DMS53 treated with DMSO at 0.1 percent for 48 hours (cell line): ENCODE data around the gene CDR2.
"Not testable (repeated sequence)": the region's sequence is repeated elsewhere in the genome, so short reads cannot be mapped to it uniquely, and the experiment has no call there.

ENCODE experiments used
- DNase-seq: peaks from one replicate; lab custom pipeline; 2025; ENCODE audit not compliant: unreplicated experiment; lab: John Stamatoyannopoulos, UW

The CDR2 gene

DNA sequence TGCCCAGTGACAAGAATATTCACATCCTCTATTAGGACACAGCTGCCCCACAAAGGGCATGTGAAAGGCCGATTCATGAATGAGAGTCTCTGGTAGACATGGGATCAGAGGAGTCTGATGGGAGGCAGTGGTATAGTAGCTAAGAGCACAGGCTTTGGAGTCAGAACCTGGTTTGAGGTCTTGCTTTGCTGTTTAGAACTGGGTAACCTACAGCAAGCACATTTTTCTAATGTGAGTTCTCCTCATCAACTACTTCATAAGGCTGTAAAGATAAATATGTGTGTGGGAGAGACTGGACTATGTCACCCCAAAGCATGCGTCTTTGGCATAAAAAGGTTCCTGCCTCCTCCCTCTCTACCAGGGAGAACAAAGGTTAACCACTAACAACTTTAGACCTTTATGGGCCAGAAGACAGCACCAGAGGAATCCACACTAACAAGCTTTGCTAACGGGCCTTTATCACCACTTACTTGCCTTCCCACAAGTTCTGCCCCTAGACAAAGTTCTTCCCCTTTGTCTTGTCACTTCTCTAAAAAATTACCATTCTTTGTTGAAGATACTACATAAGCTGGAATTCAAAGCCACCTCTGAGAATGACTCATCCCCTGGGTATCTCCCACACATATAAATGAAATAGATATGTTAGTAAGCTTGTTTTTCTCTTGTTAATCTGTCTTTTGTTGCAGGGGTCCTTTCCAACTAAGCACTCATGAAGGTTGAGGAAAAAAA lies 21.1 kb downstream of the CDR2 start:
- DNase-seq, result no peak

DNA sequence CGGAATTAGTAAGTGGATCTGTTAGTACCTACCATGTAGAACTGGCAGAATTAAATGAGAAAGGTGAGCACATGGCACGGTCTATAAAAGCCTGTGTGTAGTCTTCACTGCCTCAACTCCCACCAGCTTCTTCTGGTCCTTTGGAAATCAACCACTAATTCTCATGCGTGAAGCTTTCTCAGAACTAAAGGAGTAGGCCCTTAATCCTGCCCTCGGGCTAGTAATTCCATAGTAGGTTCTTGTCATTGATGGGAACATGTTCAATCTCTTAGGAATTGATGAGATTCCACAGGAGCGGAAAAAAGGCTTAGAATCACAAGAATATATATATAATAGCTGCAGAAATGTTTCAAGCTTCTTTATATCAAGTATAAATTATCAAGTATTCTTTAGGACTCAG lies 21.7 kb downstream of the CDR2 start:
- no peak for DNase-seq

DNA sequence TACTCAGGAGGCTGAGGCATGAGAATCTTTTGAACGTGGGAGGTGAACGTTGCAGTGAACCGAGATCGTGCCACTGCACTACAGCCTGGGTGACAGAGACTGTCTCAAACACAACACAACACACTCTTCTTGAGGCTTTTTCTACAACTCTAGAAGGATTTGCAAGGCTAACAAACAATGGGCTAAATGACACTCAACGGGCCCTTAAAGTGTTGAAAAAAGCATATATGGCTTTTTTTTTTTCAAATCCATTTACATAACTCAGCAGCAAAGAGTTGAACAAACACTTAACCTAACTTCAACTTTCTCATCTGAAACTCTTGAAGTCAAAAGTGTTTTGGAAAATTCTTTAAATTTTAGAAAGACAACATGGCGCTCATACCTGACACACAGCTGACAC lies 22.3 kb downstream of the CDR2 start:
- DNase-seq, result no peak

DNA sequence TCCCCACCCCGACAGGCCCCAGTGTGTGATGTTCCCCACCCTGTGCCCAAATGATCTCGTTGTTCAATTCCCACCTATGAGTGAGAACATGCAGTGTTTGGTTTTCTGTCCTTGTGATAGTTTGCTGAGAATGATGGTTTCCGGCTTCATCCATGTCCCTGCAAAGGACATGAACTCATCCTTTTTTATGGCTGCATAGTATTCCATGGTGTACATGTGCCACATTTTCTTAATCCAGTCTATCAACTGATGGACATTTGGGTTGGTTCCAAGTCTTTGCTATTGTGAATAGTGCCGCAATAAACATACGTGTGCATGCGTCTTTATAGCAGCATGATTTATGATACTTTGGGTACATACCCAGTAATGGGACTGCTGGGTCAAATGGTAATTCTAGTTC lies 23.4 kb downstream of the CDR2 start:
- not testable (repeated sequence) for DNase-seq

DNA sequence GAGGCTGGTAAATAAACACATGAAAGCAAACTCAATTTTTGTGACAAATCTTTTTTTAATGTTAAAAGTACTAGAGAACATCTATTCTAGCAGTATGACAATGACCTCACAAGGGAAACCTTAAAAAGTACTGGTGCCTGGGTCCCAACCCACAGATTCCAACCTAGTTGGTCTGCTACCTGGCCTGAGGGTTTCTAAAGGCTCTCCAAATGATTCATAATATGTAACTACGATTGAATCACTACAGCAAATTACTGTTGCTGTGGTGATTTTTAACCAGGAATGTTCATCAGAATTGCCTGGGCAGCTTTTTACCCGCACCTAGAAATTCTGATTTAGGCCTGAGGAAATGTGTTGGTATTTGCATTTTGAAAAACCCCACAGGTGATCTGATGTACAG lies 26.1 kb downstream of the CDR2 start:
- no peak for DNase-seq

DNA sequence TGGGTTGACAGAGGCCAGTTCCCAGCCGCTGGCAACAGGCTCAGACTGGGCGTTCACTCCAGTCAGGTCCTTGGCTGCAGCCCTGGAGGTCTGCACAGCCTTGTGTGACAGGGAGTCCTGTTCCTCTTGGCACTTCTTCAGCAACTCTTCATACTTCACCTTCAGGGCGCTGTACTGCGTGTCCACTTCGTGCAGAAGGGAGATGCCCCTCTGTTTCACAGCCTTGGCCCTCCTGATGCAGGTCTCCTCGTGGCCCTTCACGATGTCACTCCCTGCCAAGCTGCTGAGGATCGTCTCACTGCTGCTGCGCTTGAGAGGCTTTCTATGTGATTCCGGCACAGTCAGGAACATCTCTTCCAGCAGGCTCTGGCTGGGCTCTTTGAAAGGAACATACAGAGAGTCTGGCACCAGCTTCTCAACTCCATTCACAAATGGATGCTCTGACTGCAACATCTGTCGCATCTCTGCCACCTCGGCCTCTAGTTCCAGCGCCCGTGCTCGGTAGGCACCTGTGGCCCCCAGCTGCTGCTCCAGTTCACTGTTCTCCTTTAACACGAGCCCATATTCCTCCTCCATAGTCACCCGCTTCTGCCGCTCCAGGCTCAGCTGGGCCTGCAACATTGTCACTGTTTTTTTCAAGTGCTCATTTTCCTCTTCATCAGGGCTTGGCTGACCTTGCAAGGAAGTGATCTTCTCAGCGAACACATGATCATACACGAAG lies 27.2 kb downstream of the CDR2 start:
- no peak for DNase-seq

DNA sequence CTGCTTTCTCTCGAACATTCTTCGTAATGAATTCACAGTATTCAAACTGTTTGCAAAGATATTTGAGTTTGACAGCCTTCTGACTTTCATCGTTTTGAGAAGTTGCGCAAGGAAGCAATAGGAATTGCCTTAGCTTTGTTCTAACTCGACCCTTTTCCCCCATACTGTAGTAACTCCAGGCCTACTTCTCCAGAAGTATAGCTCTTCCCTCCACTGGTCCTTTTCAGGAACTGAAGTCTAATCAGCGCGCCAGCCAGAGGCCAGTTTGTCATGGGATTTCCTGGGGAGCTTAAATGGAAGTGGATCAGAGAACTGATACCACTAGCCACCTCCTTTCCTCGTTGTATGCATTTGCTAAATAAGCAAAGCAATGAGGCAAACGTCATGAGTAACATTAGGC lies 27.9 kb downstream of the CDR2 start:
- DNase-seq, result no peak

DNA sequence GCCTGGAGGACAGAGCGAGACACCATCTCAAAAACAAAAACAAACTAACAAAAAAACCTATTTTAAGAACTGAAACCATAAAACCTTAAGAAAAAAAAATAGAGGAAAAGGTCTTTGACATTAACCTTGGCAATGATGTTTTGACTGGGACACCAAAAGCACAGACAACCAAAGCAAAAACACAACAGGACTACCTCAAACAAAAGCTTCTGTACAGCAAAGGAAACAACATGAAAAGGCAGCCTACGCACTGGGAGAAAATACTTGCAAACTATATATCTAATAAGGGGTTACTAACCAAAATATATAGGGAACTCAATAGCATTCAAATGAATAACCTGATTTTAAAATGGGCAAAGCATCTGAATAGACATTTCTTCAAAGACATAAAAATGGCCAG lies 32.3 kb downstream of the CDR2 start:
- no peak for DNase-seq

DNA sequence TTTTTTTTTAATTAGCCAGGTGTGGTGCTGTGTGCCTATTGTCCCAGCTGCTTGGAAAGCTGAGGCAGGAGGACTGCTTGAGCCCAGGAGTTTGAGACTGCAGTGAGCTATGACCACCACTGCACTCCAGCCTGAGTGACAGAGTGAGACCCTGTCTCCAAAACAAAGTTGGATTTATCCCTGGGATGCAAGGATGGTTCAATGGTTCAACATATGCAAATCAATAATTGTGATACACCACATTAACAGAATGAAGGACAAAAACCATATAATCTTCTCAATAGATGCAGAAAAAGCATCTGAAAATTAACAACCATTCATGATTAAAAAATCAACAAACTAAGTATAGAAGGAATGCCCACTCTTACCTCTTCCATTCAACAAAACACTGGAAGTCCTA lies 33.5 kb downstream of the CDR2 start:
- no peak for DNase-seq

DNA sequence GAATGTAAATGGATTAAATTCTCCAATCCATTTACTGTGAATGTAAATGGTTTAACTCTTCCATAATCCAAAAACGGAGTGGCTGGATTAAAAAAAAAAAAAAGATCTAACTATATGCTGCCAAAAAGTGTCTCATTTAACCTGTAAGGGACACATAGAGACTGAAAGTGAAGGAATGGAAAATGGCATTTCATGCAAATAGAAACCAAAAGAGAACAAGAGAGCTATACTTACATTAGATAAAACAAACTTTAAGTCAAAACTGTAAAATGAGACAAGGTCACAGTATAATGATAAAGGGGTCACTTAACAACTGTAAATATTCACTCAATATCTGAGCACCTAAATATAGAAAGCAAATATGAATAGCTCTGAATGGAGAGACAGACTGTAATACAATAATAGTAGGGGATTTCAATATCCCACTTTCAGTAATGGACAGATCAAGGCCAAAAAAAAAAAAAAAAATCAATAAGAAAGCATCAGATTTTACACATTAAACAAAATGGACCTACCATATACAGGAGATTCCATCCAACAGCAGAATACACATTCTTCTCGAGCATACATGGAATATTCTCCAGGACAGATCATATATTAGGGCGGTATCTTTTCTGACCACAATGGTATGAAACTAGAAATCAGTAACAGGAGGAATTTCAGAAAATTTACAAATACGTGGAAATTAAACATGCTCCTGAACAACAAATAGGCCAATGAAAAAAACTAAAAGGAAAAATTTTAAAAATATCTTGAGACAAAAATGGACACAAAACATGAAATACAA lies 36.4 kb downstream of the CDR2 start:
- no peak for DNase-seq

DNA sequence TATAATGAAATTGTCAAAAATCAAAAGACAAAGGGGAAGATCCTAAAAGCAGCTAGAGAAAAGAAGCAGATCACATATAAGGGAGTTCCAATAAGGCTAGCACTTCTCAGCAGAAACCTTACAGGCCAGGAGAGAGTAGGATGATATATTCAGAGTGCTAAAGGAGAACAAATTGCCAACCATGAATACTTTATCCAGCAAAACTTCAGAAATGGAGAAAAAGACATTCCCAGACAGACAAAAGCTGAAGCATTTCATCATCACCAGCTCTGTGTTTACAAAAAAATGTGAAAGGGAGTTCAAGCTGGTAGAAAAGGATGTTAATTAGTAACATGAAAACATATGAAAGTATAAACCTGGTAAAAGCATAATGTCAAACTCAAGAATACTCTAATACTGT lies 37.4 kb downstream of the CDR2 start:
- DNase-seq, result no peak

DNA sequence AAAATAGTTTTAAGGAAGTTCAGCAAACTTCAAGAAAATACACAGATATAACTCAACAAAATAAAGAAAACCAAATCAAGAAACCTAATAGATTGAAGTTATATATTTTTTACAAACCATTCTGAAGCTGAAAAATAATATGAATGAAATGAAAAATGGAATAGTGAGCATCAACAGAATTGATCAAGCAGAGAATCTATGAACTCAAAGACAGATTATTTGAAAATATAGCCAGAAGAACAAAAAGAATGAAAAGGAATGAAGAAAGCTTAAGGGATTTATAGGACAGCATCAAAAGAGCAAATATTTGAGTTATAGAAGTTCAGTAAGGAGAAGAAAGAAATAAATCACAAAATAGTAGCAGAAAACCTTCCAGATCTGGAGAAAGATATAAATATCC lies 37.8 kb downstream of the CDR2 start:
- no peak for DNase-seq

DNA sequence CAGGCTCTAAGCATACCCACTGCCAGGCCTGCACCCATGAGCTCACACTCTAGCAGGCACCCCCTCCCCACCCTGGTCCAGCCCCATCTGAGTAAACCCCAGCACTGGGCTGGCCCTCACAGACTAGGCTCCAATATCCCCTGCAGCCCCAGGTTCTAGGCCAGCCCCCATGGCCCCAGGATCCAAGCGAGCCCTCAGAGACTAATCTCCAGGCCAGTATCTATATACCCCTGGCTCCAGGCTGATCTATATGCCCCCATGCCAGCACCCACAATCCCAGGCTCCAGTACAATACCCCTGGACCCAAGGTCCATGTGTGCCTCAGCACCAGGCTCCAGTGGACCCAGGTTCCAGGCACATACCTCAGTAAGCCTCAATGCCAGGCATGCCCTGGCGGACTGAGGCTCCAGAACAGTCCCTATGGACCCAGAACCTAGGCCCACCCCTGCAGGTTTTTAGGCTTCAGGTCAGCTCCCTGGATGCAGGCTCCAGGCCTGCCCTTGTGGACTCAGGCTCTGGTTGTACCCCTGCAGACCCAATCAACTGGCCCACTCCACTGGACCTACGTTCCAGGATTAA lies 38.7 kb downstream of the CDR2 start:
- no peak for DNase-seq

DNA sequence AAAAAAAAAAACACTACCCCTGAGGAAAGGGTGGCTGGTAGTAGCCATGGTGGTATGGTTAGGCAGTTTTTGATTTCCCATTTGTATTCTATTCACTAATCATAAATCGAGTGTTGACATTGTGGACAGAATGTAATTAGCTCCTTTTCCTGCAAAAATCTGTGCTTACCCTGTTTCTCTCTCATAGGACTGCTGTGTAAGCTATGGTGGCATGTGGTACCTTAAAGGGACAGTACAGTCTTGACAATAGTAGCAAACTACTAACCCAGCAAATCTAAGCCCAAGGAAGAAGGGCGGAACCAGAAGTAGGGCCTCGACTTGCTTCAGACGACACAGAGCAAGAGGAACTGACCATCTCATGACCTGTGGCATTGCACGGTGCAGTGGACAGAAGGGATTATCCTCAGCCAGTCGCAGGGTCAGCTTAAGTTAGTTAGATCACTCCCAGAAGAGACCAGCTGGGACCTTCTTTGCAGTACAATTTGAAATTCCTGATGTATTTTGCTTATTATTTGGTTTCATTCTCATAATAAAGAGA lies 40.9 kb downstream of the CDR2 start:
- DNase-seq, result no peak

DNA sequence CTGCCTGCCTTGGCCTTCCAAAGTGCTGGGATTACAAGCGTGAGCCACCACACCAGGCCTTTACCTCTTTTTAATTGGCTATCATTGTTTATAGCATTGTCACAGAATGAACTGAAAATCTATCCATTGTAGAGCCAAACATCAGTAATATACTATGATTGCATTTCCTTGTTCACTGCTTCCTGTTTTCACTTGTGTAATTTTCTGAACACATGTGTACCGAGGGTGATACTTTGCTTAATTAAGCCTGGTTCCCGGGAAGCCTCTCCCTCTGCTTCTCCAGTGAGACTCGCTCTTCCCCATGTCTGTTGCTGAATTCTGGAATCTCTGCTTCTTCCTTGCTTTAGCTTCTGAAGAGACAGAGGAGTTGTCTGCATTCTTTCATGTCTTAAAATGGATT lies 44.1 kb downstream of the CDR2 start:
- no peak for DNase-seq

DNA sequence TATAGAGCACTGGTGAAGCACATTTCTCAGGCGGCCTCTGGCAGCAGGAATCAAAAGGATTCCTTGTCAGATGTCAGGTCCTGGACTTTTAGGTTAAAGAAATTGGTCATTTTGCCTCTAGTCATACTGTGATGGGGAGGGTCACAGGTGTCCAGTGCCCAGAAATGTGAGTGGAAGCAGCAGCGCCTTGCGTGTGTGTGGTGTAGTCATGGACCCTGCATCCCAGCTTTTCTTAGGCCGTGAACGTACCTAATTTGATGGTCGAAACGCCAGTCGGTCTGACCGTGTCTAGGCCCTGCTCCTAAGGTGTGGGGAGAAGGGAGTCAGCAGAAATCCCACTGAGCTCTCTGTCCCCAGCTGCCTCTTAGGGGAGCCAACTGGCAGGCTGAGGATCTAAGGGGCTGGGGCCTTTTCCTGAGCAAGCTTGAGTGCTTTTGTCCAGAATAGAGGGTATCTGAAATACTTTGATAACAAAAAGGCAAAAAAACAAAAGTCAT lies 45.2 kb downstream of the CDR2 start:
- DNase-seq, result no peak

DNA sequence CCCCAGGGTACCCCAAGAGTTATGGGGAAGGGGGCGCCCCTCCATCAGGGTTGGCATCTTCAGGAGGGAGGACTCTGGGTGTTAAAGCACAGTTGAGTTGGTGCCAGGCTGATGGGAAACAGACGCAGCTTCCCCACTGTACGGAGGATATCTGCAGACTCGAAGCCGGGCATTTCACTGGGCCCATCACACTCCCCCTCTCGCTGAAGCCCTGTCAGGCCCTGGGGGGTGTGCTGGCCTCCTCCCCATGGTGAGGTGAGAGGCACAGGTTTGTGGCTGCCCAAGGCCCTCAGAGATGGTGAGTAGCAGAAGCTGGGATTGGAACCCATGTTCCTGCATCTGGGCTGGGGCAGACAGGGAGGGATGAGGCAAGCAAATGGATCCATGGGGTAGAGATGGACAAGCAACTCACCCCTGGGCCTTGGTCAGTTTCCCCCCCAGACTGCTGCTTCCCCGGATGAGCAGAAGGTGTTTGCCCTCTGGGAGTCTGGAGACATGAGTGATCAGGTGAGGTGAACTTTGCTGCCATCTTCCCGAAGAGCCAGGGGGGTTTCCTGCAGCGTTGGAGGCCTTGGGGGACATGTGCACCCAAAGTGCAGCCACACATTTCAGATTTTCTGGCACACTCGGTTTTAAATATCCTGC lies 46.2 kb downstream of the CDR2 start:
- DNase-seq, result no peak

DNA sequence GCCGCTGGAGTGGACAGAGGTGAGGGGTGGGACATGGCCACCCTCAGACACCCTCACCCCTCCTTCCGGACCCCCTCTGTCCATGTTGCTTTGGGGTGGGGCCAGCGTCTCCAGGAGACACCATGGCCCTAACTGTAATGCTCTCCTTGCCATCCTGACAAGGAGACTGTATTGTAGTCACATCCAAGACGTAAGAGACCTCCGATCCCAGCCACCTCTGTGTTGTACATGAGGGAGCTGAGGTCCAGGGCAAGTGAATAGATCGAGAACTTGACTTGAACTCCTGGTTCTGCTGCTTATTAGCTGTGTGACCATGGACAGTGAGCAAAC lies 47.0 kb downstream of the CDR2 start:
- no peak for DNase-seq

DNA sequence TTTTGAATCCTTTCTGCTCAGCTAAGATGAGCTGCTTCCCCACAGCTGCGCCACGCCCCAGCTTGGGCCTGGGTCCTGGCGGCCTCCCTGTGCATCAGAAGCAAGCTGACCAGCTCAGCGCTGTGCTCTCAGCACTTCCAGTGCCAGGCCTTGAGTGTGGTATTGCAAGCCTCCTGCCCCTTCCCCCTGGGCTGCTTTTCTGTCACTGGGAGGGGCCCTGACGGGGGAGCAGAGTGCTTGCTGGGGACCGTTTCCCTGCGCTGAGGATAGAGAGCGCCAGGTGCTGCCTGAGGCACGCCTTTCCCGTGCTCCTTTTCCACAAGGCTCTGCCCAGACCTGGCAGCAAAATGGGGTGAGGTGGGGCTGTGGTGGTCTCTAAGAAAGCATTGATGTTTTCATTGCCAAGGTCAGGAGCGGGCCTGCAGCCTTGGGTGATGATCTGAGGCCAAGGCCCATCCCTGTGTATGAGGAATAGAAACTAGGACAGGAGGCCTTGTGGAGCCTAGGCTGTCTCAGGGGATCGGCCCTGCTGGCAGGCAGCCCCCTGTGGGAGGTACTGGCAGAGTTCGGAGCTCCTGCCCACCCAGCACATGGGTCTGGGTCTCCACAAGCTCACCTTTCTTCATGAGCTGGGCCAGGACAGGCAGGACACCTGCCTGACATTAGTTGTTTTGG lies 47.5 kb downstream of the CDR2 start:
- DNase-seq, result no peak

DNA sequence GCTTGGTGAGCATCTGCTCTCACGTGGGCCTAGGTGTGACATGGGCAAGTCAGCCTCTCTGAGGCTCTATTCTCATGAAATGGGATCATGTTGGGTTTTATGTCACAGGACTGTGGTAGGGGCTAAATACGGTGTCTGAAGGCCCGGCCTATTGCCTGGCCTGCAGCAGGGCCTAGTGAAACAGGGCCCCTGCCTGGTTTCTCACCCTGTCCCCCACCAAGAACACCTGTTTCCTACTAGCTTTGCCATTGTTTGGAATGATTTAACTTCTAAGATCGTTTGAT lies 48.1 kb downstream of the CDR2 start:
- no peak for DNase-seq
